GM12878 (cell line): ENCODE data around the gene SPIRE1. TPM values are rescaled to one million over a fixed set of nuclear protein-coding genes. Genes with fewer than 3 reads are reported as not detected.

Source experiments
- ATAC-seq: fragments of 200-7000 bp; cut with Tn5 transposase; 3 replicates; pipeline ENCODE4 v1.9.1; 2020; ENCODE audit warnings: mild to moderate bottlenecking, moderate library complexity
- BruUV-seq: library from RNA; stranded (reverse); fragments of 400-500 nt; replicated peaks from 2 replicates; lab custom pipeline; 2021; lab: Mats Ljungman, UMichigan
- CTCF ChIA-PET: fragments of 300-600 bp; sonication (Branson Sonifier 250); formaldehyde crosslinking; extraction: SDS; loops from one replicate; lab custom pipeline; 2021; ENCODE audit warnings: inconsistent platforms; lab: Yijun Ruan, JAX
- POLR2A ChIA-PET: fragments of 350-600 bp; formaldehyde crosslinking; extraction: SDS; loops from one replicate; lab custom pipeline; 2021; ENCODE audit warnings: inconsistent platforms; lab: Charles Lee
- RAD21 ChIA-PET: fragments of 300-600 bp; sonication (Branson Sonifier 250); formaldehyde crosslinking; loops from one replicate; lab custom pipeline; 2023; ENCODE audit warnings: antibody characterized with exemption; ENCODE audit not compliant: unreplicated experiment; lab: Charles Lee
- SMC1A ChIA-PET: fragments of 300-600 bp; sonication (Branson Sonifier 250); formaldehyde crosslinking; loops from one replicate; lab custom pipeline; 2023; ENCODE audit not compliant: unreplicated experiment, uncharacterized antibody; lab: Charles Lee
- DNase-seq: peaks from one replicate; pipeline ENCODE4 v3.0.0-alpha.2; 2011; ENCODE audit warnings: low read depth, low spot score
- FAIRE-seq: peaks from 3 replicates; lab custom pipeline; 2011; peaks lifted over from hg19 to GRCh38; lab: Jason Lieb, UNC
- H2AFZ ChIP-seq: 2 replicates; pipeline ENCODE4 v1.6.0; 2011; ENCODE audit warnings: low read depth, low read length, control low read depth; ENCODE audit not compliant: control insufficient read depth
- H3K27ac ChIP-seq: 2 replicates; pipeline ENCODE4 v1.5.1; 2011; ENCODE audit warnings: control low read depth; ENCODE audit not compliant: control insufficient read depth, insufficient read depth
- H3K27me3 ChIP-seq, 2 experiments: replicated peaks in 1 of 2; 2 replicates each; pipeline versions ENCODE4 v1.6.0 to v1.6.1; 2011; ENCODE audit warnings: low read length in 1 of 2; ENCODE audit not compliant: control insufficient read depth in 2 of 2, insufficient read depth in 2 of 2
- H3K36me3 ChIP-seq, 2 experiments: 2 replicates each; pipeline ENCODE4 v1.5.1; 2011; ENCODE audit warnings: low read length in 1 of 2; ENCODE audit not compliant: control insufficient read depth in 2 of 2, insufficient read depth in 2 of 2
- H3K4me1 ChIP-seq: 2 replicates; pipeline ENCODE4 v1.6.1; 2011; ENCODE audit warnings: mild to moderate bottlenecking, low read length, moderate library complexity, mixed read lengths; ENCODE audit not compliant: control insufficient read depth, insufficient read depth
- H3K4me2 ChIP-seq: 2 replicates; pipeline ENCODE4 v1.6.0; 2011; ENCODE audit warnings: control low read depth; ENCODE audit not compliant: control insufficient read depth, insufficient read depth
- H3K4me3 ChIP-seq: fragments of 200-600 bp; sonication (generic); 2 replicates; pipeline ENCODE4 v1.5.1; 2016
- H3K79me2 ChIP-seq: 2 replicates; pipeline ENCODE4 v1.6.0; 2011; ENCODE audit warnings: low read length; ENCODE audit not compliant: control insufficient read depth, insufficient read depth
- H3K9ac ChIP-seq: 2 replicates; pipeline ENCODE4 v1.8.0; 2011; ENCODE audit warnings: low read length, control low read depth, mixed read lengths; ENCODE audit not compliant: control insufficient read depth, insufficient read depth
- H3K9me3 ChIP-seq: replicated peaks from 3 replicates; pipeline ENCODE4 v1.5.1; 2011; ENCODE audit warnings: mild to moderate bottlenecking, low read length; ENCODE audit not compliant: control insufficient read depth, insufficient read depth
- H4K20me1 ChIP-seq: 2 replicates; pipeline ENCODE4 v1.6.0; 2011; ENCODE audit not compliant: control insufficient read depth, insufficient read depth
- CHD4 ChIP-seq: fragments of 200-600 bp; sonication (generic); IDR thresholded peaks from 2 replicates; pipeline ENCODE4 v1.6.1; 2016; ENCODE audit warnings: mild to moderate bottlenecking
- E4F1 ChIP-seq: fragments of 450-650 bp; IDR thresholded peaks from 2 replicates; pipeline ENCODE4 v1.6.1; 2018; ENCODE audit warnings: borderline replicate concordance, mild to moderate bottlenecking; ENCODE audit not compliant: partially characterized antibody
- FOXM1 ChIP-seq: IDR thresholded peaks from 2 replicates; pipeline ENCODE4 v1.6.1; 2012; ENCODE audit warnings: low read depth, mild to moderate bottlenecking, inconsistent platforms, low read length, moderate library complexity
- KLF5 ChIP-seq: fragments of 450-650 bp; IDR thresholded peaks from 2 replicates; pipeline ENCODE4 v1.6.1; 2014; ENCODE audit warnings: mild to moderate bottlenecking; ENCODE audit not compliant: partially characterized antibody
- MTA3 ChIP-seq: IDR thresholded peaks from 2 replicates; pipeline ENCODE4 v1.6.1; 2012; ENCODE audit warnings: low read length, inconsistent platforms, borderline replicate concordance
- SREBF2 ChIP-seq: IDR thresholded peaks from 2 replicates; pipeline ENCODE4 v1.6.1; 2012; ENCODE audit warnings: mild to moderate bottlenecking, low read length
- WGBS: methylation state at CpG from one replicate; pipeline ENCODE4 v1.1.6; 2016; ENCODE audit warnings: low lambda C conversion rate; ENCODE audit not compliant: insufficient replicate concordance, insufficient coverage; ENCODE audit errors: missing lambda C conversion rate; 5-methylcytosine and 5-hydroxymethylcytosine counted together
- in situ Hi-C: fragments of 300-500 bp; cut with MboI; formaldehyde crosslinking; loops from 9 replicates; pipeline ENCODE4 v1.14.3; 2018; ENCODE audit warnings: mixed read lengths
- intact Hi-C: fragments of 100-400 bp; cut with micrococcal nuclease; formaldehyde crosslinking; loops from one replicate; pipeline ENCODE4 v1.14.2; 2022; ENCODE audit not compliant: unreplicated experiment
- polyA plus RNA-seq, 11 experiments: library from polyadenylated mRNA; depleted of rRNA in 4 of 11; unstranded in 6 of 11; stranded (reverse) in 5 of 11; fragments of >200 nt; fragmentation: Nextera tagmentation in 4 of 11; fragmentation: Illumina TruSeq in 1 of 11; extraction: Ambion mirVana in 4 of 11; extraction: Trizol in 1 of 11; gene quantifications; 1 replicate in 1 of 11; 2 replicates in 10 of 11; pipeline versions ENCODE4 v1.2.1 to v1.2.3, GENCODE V29; 2011 to 2016; ENCODE audit warnings: inconsistent platforms in 2 of 11, missing spikeins in 2 of 11, low read depth in 1 of 11
- total RNA-seq, 4 experiments: library from RNA; depleted of rRNA in 3 of 4; stranded (reverse); fragments of >200 nt in 3 of 4; fragmentation: Illumina TruSeq in 1 of 4; extraction: Trizol in 1 of 4; gene quantifications; 2 replicates each; pipeline versions ENCODE4 v1.2.1 to v1.2.3, GENCODE V29; 2013 to 2021
- TF ChIP-seq, protein P1 (sequence below): fragments of 450-650 bp; IDR thresholded peaks from 2 replicates; pipeline ENCODE4 v1.6.1; 2017; ENCODE audit warnings: mild to moderate bottlenecking, moderate library complexity

Gene SPIRE1
- total and polyA plus RNA-seq, 10 of the 15 experiments (the other 5 are each of a cell fraction or from before 2014, with no cell fraction given) = 0.18 to 9.2 (median 4.3) TPM

- Histone ChIP-seq H3K27me3 (no peaks in the 10 kb centered on the region), H3K9ac (no peak overlapping the region), H3K9me3 (no peaks in the 10 kb centered on the region; the same call in 1 of the 3 replicates), H3K4me3 (no peak overlapping the region), H3K27ac (no peak overlapping the region), H2AFZ (no peak overlapping the region), H3K36me3 (no peaks in the 10 kb centered on the region), H3K79me2 (no peaks in the 10 kb centered on the region), H4K20me1 (no peaks in the 10 kb centered on the region), H3K4me2 (no peak overlapping the region), H3K4me1 (no peaks in the 10 kb centered on the region)
- ATAC-seq = no peak
- intact Hi-C loops (no loop called here), in situ Hi-C loops (no loop called here)
- FAIRE-seq = no peak
- RAD21 ChIA-PET = no interaction called here
- SMC1A ChIA-PET = no interaction called here
- POLR2A ChIA-PET = no interaction called here
- BruUV-seq = no TSS peak
- no peak for TF ChIP-seq MTA3
- TF ChIP-seq, protein P1, sequence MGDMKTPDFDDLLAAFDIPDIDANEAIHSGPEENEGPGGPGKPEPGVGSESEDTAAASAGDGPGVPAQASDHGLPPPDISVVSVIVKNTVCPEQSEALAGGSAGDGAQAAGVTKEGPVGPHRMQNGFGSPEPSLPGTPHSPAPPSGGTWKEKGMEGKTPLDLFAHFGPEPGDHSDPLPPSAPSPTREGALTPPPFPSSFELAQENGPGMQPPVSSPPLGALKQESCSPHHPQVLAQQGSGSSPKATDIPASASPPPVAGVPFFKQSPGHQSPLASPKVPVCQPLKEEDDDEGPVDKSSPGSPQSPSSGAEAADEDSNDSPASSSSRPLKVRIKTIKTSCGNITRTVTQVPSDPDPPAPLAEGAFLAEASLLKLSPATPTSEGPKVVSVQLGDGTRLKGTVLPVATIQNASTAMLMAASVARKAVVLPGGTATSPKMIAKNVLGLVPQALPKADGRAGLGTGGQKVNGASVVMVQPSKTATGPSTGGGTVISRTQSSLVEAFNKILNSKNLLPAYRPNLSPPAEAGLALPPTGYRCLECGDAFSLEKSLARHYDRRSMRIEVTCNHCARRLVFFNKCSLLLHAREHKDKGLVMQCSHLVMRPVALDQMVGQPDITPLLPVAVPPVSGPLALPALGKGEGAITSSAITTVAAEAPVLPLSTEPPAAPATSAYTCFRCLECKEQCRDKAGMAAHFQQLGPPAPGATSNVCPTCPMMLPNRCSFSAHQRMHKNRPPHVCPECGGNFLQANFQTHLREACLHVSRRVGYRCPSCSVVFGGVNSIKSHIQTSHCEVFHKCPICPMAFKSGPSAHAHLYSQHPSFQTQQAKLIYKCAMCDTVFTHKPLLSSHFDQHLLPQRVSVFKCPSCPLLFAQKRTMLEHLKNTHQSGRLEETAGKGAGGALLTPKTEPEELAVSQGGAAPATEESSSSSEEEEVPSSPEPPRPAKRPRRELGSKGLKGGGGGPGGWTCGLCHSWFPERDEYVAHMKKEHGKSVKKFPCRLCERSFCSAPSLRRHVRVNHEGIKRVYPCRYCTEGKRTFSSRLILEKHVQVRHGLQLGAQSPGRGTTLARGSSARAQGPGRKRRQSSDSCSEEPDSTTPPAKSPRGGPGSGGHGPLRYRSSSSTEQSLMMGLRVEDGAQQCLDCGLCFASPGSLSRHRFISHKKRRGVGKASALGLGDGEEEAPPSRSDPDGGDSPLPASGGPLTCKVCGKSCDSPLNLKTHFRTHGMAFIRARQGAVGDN = no peak
- no peak for TF ChIP-seq SREBF2
- no peak for TF ChIP-seq E4F1
- TF ChIP-seq KLF5 = no peak
- TF ChIP-seq FOXM1 = no peak
- TF ChIP-seq CHD4 = no peak
- no peak for DNase-seq
- WGBS = 74% methylated on average over 26 of the region's 30 CpGs
- CTCF ChIA-PET = no interaction called here
Measured at GRCh38 chr18:12556946-12557806, 100.7 kb downstream of the SPIRE1 start.
